ENCODE data around the gene LCOR.

Gene LCOR

GRCh38 chr10:96889415-96890171 lies 57.5 kb downstream of the LCOR start:
- Histone ChIP-seq H3K27me3 (ENCODE audit: low read depth) (no peaks in the 10 kb centered on the region), H3K4me3 (no peak overlapping the region), H3K9me3 (0 out of 2 replicates have a peak, but pooled peaks cover 2% of the 10 kb centered on the region), H3K4me1 (peaks cover 7% of the 10 kb centered on the region), H3K36me3 (replicated peaks) (peaks cover 5% of the 10 kb centered on the region)
- in situ Hi-C loops (cut with MboI; ENCODE audit: low sequenced_read_pairs), result no loop called here
- DNase-seq (ENCODE audit: low spot score in 2 of 2), result no peak

DNA sequence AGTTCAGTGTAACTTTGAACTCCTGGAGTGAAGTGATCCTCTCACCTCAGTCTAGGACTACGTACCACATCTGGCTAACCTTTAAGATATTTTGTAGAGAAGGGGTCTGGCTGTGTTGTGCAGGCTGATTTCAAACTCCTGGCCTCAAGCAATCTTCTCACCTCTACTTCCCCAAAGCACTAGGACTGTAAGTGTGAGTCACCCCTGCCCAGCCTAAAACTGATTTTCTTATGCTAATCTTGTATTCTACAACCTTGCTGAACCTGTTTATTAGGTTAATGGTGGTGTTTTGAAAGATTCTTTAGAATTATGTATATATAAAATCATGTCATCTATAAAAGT lies 58.0 kb downstream of the LCOR start:
- Histone ChIP-seq H3K27me3 (ENCODE audit: low read depth) (no peaks in the 10 kb centered on the region), H3K36me3 (replicated peaks) (peaks cover 5% of the 10 kb centered on the region), H3K4me1 (peaks cover 9% of the 10 kb centered on the region), H3K9me3 (0 out of 2 replicates have a peak, but pooled peaks cover 2% of the 10 kb centered on the region), H3K4me3 (no peak overlapping the region)
- no peak for DNase-seq (ENCODE audit: low spot score in 2 of 2)
- in situ Hi-C loops (cut with MboI; ENCODE audit: low sequenced_read_pairs), result no loop called here

DNA sequence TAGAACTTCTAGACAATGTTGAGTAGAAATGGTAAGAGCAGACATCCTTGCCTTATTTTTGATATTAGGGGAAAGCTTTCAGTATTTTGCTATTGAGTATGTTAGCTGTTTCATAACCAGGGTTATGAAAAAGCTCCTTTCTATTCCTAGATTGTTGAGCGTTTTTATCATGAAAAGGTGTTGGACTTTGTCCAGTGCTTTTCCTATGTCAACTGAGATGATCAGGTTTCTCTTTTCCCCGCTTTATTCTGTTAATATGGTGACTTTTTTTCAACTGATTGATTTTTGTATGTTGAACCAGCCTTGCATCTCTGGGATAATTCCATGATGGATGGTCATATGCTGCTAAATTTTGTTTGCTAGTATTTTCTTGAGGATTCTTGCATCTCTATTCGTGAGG lies 58.5 kb downstream of the LCOR start:
- H3K4me3 ChIP-seq, result no peak overlapping the region
- H3K27me3 ChIP-seq (ENCODE audit: low read depth), result no peaks in the 10 kb centered on the region
- DNase-seq (ENCODE audit: low spot score in 2 of 2), result no peak
- in situ Hi-C loops (cut with MboI; ENCODE audit: low sequenced_read_pairs), result no loop called here
- H3K4me1 ChIP-seq, result peaks cover 9% of the 10 kb centered on the region
- H3K36me3 ChIP-seq (replicated peaks), result peaks cover 5% of the 10 kb centered on the region
- H3K9me3 ChIP-seq, result 0 out of 2 replicates have a peak, but pooled peaks cover 2% of the 10 kb centered on the region

DNA sequence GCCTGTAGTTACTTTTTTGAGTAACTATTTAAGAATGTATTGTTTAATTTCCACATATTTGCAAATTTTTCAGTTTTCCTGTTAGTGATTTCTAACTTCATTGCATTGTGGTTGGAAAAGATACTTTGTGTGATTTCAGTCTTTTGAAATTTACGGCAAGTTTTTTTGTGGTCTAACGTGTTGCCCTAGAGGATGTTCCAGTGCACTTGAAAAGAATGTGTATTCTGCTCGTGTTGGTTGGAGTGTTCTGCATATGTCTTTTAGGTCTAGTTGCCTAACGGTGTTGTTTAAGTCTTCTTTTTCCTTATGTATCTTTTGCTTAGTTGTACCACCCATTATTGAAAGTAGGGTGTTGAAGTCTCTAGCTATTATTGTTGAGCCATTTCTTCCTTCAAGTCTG lies 59.7 kb downstream of the LCOR start:
- H3K36me3 ChIP-seq (replicated peaks), result no peaks in the 10 kb centered on the region; the same call in none of the 2 replicates
- 0 out of 2 replicates have a peak, but pooled peaks cover 2% of the 10 kb centered on the region for H3K9me3 ChIP-seq
- no peaks in the 10 kb centered on the region for H3K27me3 ChIP-seq (ENCODE audit: low read depth)
- H3K4me1 ChIP-seq, result peaks cover 9% of the 10 kb centered on the region
- DNase-seq (ENCODE audit: low spot score in 2 of 2), result no peak
- in situ Hi-C loops (cut with MboI; ENCODE audit: low sequenced_read_pairs), result no loop called here
- H3K4me3 ChIP-seq, result no peak overlapping the region

- in situ Hi-C loops (cut with MboI; ENCODE audit: low sequenced_read_pairs), result no loop called here
- H3K9me3 ChIP-seq, result 0 out of 2 replicates have a peak, but pooled peaks cover 2% of the 10 kb centered on the region
- DNase-seq (ENCODE audit: low spot score in 2 of 2), result no peak
- no peaks in the 10 kb centered on the region; the same call in 1 of the 2 replicates for H3K36me3 ChIP-seq (replicated peaks)
- peaks cover 16% of the 10 kb centered on the region for H3K4me1 ChIP-seq
- no peaks in the 10 kb centered on the region for H3K27me3 ChIP-seq (ENCODE audit: low read depth)
- H3K4me3 ChIP-seq, result no peak overlapping the region
Observed at GRCh38 chr10:96895662-96896424, 63.7 kb downstream of the LCOR start.

DNA sequence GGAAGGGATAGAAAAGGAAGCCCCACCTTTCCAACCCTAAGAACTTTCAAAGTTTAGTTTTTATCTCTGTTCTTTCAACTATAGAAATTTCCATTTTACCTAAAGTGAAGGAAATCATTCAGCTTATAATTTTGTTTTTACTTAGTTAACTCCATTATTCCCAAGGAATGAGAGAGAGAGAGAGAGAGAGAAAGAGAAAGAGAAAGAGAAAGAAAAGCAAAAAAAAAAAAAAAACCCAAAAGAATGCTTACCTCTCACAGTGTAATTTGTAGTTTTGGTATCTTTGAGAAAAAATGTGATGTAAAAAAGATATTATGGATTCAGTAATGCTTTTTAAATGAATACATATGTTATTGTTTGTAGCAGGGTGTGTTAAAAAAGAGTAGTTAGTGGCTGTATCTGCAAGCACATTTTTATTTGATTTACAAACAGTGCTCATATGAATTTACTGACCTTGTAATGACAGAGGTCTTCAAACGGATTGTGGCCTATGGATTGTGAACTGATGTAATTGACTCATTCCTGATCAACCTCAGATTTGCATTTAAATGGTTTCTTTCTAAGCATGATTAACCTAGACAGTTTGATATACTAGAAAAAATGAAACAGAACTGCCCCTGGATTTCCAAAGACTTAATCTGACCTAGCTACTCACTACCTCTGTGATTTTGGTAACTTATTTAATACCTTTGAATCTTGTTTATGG lies 64.9 kb downstream of the LCOR start:
- in situ Hi-C loops (cut with MboI; ENCODE audit: low sequenced_read_pairs), result no loop called here
- H3K4me3 ChIP-seq, result no peak overlapping the region
- H3K36me3 ChIP-seq (replicated peaks), result no peaks in the 10 kb centered on the region; the same call in 1 of the 2 replicates
- peak in 1 of 2 experiments; percentile 91 for DNase-seq (ENCODE audit: low spot score in 2 of 2)
- peaks cover 16% of the 10 kb centered on the region for H3K4me1 ChIP-seq
- H3K27me3 ChIP-seq (ENCODE audit: low read depth), result no peaks in the 10 kb centered on the region
- H3K9me3 ChIP-seq, result 0 out of 2 replicates have a peak, but pooled peaks cover 2% of the 10 kb centered on the region

DNA sequence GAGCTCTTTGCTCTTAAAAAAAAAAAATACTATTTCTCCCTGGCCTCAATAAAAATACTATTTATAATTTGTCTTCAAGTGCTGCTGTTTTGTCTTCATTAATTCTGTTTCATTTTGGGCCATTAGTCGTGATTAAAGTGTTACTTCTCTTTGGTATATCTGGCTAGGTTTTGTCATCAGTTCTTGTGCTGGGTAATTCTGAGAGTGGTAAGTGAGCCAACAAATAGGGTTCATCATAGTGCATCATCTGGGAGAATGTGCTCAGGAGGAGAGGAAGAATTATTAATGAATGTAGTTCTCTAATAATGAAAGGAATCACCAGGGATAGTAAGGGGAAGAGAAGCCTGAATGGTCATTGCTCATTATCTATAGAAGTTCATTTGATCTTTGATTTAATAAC lies 70.0 kb downstream of the LCOR start:
- Histone ChIP-seq H3K27me3 (ENCODE audit: low read depth) (no peaks in the 10 kb centered on the region), H3K36me3 (replicated peaks) (no peaks in the 10 kb centered on the region), H3K9me3 (no peaks in the 10 kb centered on the region), H3K4me1 (peaks cover 20% of the 10 kb centered on the region), H3K4me3 (no peak overlapping the region)
- in situ Hi-C loops (cut with MboI; ENCODE audit: low sequenced_read_pairs), result no loop called here
- no peak for DNase-seq (ENCODE audit: low spot score in 2 of 2)

DNA sequence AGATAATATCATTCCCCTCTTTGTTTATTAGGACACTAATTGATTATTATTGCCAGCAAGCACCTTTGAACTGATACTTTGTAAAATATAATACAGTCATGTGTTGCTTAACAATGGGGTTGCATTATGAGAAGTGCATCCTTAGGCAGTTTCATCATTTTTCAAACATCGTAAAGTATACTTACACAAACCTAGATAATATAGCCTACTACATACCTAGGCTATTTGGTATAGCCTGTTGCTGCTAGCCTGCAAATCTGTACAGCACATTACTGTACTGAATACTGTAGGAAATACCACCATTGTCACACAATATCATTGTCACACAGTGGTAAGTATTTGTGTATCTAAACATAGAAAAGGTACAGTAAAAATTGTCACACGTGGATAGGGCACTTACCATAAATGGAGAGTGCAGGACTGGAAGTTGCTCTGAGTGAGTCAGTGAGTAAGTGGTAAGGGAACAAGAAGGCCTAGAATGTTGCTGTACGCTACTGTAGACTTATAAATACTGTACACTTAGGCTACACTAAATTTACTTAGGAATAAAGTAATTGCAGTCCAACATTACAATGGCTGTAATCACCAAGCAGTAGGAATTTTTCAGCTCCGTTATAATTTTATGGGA lies 70.7 kb downstream of the LCOR start:
- Histone ChIP-seq H3K4me3 (no peak overlapping the region), H3K36me3 (replicated peaks) (no peaks in the 10 kb centered on the region), H3K4me1 (peaks cover 17% of the 10 kb centered on the region), H3K9me3 (no peaks in the 10 kb centered on the region), H3K27me3 (ENCODE audit: low read depth) (no peaks in the 10 kb centered on the region)
- in situ Hi-C loops (cut with MboI; ENCODE audit: low sequenced_read_pairs), result no loop called here
- no peak for DNase-seq (ENCODE audit: low spot score in 2 of 2)

GRCh38 chr10:96904648-96905047 lies 72.5 kb downstream of the LCOR start:
- no peak for DNase-seq (ENCODE audit: low spot score in 2 of 2)
- no peaks in the 10 kb centered on the region for H3K36me3 ChIP-seq (replicated peaks)
- no peak overlapping the region for H3K4me3 ChIP-seq
- H3K27me3 ChIP-seq (ENCODE audit: low read depth), result no peaks in the 10 kb centered on the region
- peaks cover 17% of the 10 kb centered on the region for H3K4me1 ChIP-seq
- no peaks in the 10 kb centered on the region for H3K9me3 ChIP-seq
- in situ Hi-C loops (cut with MboI; ENCODE audit: low sequenced_read_pairs), result no loop called here

- Histone ChIP-seq H3K27me3 (ENCODE audit: low read depth) (no peaks in the 10 kb centered on the region), H3K4me1 (peaks cover 17% of the 10 kb centered on the region), H3K36me3 (replicated peaks) (no peaks in the 10 kb centered on the region), H3K4me3 (no peak overlapping the region), H3K9me3 (no peaks in the 10 kb centered on the region)
- in situ Hi-C loops (cut with MboI; ENCODE audit: low sequenced_read_pairs), result no loop called here
- DNase-seq (ENCODE audit: low spot score in 2 of 2), result peak in 1 of 2 experiments; percentile 53
Observed at GRCh38 chr10:96906864-96907263, 74.8 kb downstream of the LCOR start.

- Histone ChIP-seq H3K4me1 (peaks cover 15% of the 10 kb centered on the region), H3K27me3 (ENCODE audit: low read depth) (no peaks in the 10 kb centered on the region), H3K9me3 (no peaks in the 10 kb centered on the region), H3K36me3 (replicated peaks) (no peaks in the 10 kb centered on the region), H3K4me3 (no peak overlapping the region)
- in situ Hi-C loops (cut with MboI; ENCODE audit: low sequenced_read_pairs), result no loop called here
- peak; percentile 21 to 35 for DNase-seq (ENCODE audit: low spot score in 2 of 2)
Observed at GRCh38 chr10:96910488-96911395, 78.6 kb downstream of the LCOR start.

DNA sequence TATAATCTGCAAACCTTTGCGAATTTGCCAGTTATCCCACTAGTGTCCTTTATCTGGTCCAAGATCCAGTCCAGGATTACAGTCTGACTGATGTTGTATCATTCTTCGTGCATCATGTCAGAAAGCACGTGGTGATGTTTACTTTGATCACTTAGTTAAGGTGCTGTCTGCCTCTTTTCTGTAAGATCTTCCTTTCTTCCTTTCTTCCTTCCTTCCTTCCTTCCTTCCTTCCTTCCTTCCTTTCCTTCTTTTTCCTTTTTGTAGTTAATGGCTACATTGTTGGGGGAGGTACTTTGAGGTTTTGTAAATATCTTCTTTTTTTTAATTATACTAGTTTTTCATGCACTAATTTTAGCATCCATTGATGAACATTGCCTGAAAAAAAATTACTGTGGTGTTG lies 80.3 kb downstream of the LCOR start:
- DNase-seq (ENCODE audit: low spot score in 2 of 2), result no peak
- Histone ChIP-seq H3K27me3 (ENCODE audit: low read depth) (no peaks in the 10 kb centered on the region), H3K36me3 (replicated peaks) (no peaks in the 10 kb centered on the region), H3K9me3 (no peaks in the 10 kb centered on the region), H3K4me3 (no peak overlapping the region), H3K4me1 (no peaks in the 10 kb centered on the region)
- in situ Hi-C loops (cut with MboI; ENCODE audit: low sequenced_read_pairs), result no loop called here

GRCh38 chr10:96913906-96914305 lies 81.8 kb downstream of the LCOR start:
- no peak for DNase-seq (ENCODE audit: low spot score in 2 of 2)
- H3K27me3 ChIP-seq (ENCODE audit: low read depth), result no peaks in the 10 kb centered on the region
- peaks cover 12% of the 10 kb centered on the region for H3K4me1 ChIP-seq
- H3K36me3 ChIP-seq (replicated peaks), result no peaks in the 10 kb centered on the region
- H3K4me3 ChIP-seq, result no peak overlapping the region
- H3K9me3 ChIP-seq, result no peaks in the 10 kb centered on the region
- in situ Hi-C loops (cut with MboI; ENCODE audit: low sequenced_read_pairs), result no loop called here
